SH-SY5Y (cell line): Measurements from ENCODE around the gene DNAH8.

Experiments
- GATA2 ChIP-seq: IDR thresholded peaks from 2 replicates; pipeline ENCODE4 v1.6.1; 2011; ENCODE audit warnings: mild to moderate bottlenecking, low read depth, low read length
- GATA3 ChIP-seq: IDR thresholded peaks from 2 replicates; pipeline ENCODE4 v1.6.1; 2011; ENCODE audit warnings: low read depth, mild to moderate bottlenecking, low read length, moderate library complexity

- TF ChIP-seq GATA2 (no peak), GATA3 (no peak)
These were observed 138.1 kb downstream of the DNAH8 start for GRCh38 chr6:38853236-38853635.
